ENCODE results near the gene DDX25. TPM values are rescaled to one million over a fixed set of nuclear protein-coding genes. Genes with fewer than 3 reads are reported as not detected.
A peak's percentile ranks its signal among the peaks of the same experiment; 100 is the strongest.

DDX25 gene
- total and polyA plus RNA-seq, 4 experiments from 2014 or later = not detected

- Mint-ChIP-seq H3K9me3 (no peaks in the 10 kb centered on the region), H3K27me3 (peaks cover 7 to 16% of the 10 kb centered on the region in 2 donors), H3K27ac (peak overlapping the region in 1 of 7 donors; percentile 88), H3K4me1 (peaks cover 0 to 3% (median 1%) of the 10 kb centered on the region in 4 donors), H3K36me3 (no peaks in the 10 kb centered on the region), H3K4me3 (no peak overlapping the region)
- H3K9me3 ChIP-seq (ENCODE audit: control insufficient read depth in 1 of 2, low read length in 2 of 2) = no peaks in the 10 kb centered on the region
- H3K27ac ChIP-seq (ENCODE audit: low read depth, low read length) = no peak overlapping the region
- no peaks in the 10 kb centered on the region for H3K4me1 ChIP-seq (ENCODE audit: insufficient read depth, low read length)
- no peak overlapping the region for H3K4me3 ChIP-seq (ENCODE audit: low read length in 2 of 2)
- intact Hi-C loops (cut with micrococcal nuclease) = no loop called here
- ChIA-PET CTCF (ENCODE audit: partially characterized antibody) (interaction anchor here (0.6 to 0.7 kb wide), 2 partner anchors 197 to 384 kb away, joined by 3 read pairs; no protein-coding TSS in a partner anchor), POLR2A (ENCODE audit: partially characterized antibody) (no interaction called here)
- no peaks in the 10 kb centered on the region for H3K36me3 ChIP-seq (ENCODE audit: insufficient read depth, low read length)
- no peak for DNase-seq
- H3K27me3 ChIP-seq (ENCODE audit: insufficient read depth, low read length) = no peaks in the 10 kb centered on the region
Measured at GRCh38 chr11:125926682-125927081, 22.4 kb downstream of the DDX25 start.

GRCh38 chr11:125929445-125930075 is 25.3 kb downstream of the DDX25 start:
- no peak for DNase-seq
- POLR2A ChIA-PET (ENCODE audit: partially characterized antibody) = no interaction called here
- Histone ChIP-seq H3K36me3 (ENCODE audit: insufficient read depth, low read length) (no peaks in the 10 kb centered on the region), H3K27me3 (ENCODE audit: insufficient read depth, low read length) (no peaks in the 10 kb centered on the region), H3K27ac (ENCODE audit: low read depth, low read length) (no peak overlapping the region), H3K9me3 (ENCODE audit: control insufficient read depth in 1 of 2, low read length in 2 of 2) (no peaks in the 10 kb centered on the region), H3K4me3 (ENCODE audit: low read length in 2 of 2) (no peak overlapping the region), H3K4me1 (ENCODE audit: insufficient read depth, low read length) (no peaks in the 10 kb centered on the region)
- intact Hi-C loops (cut with micrococcal nuclease) = no loop called here
- Mint-ChIP-seq H3K27ac (no peak overlapping the region), H3K27me3 (peaks cover 5 to 24% of the 10 kb centered on the region in 2 donors), H3K4me1 (no peaks in the 10 kb centered on the region), H3K36me3 (no peaks in the 10 kb centered on the region), H3K4me3 (no peak overlapping the region), H3K9me3 (no peaks in the 10 kb centered on the region)
- CTCF ChIA-PET (ENCODE audit: partially characterized antibody) = interaction anchor here (1.1 to 1.2 kb wide), 2 partner anchors 9 to 131 kb away, joined by 3 to 4 read pairs; no protein-coding TSS in a partner anchor

- intact Hi-C loops (cut with micrococcal nuclease) = no loop called here
- H3K9me3 Mint-ChIP-seq = no peaks in the 10 kb centered on the region
- no peaks in the 10 kb centered on the region for H3K27me3 ChIP-seq (ENCODE audit: insufficient read depth, low read length)
- ChIA-PET CTCF (ENCODE audit: partially characterized antibody) (interaction anchor here (1.1 to 1.2 kb wide), 2 partner anchors 8 to 130 kb away, joined by 3 to 4 read pairs; no protein-coding TSS in a partner anchor), POLR2A (ENCODE audit: partially characterized antibody) (no interaction called here)
- H3K27me3 Mint-ChIP-seq = peaks cover 5 to 24% of the 10 kb centered on the region in 2 donors
- H3K36me3 ChIP-seq (ENCODE audit: insufficient read depth, low read length) = no peaks in the 10 kb centered on the region
- H3K4me1 Mint-ChIP-seq = no peaks in the 10 kb centered on the region
- no peak overlapping the region for H3K27ac ChIP-seq (ENCODE audit: low read depth, low read length)
- no peaks in the 10 kb centered on the region for H3K36me3 Mint-ChIP-seq
- no peaks in the 10 kb centered on the region for H3K4me1 ChIP-seq (ENCODE audit: insufficient read depth, low read length)
- no peak for DNase-seq
- no peak overlapping the region for H3K27ac Mint-ChIP-seq
- no peak overlapping the region for H3K4me3 Mint-ChIP-seq
- H3K4me3 ChIP-seq (ENCODE audit: low read length in 2 of 2) = no peak overlapping the region
- no peaks in the 10 kb centered on the region for H3K9me3 ChIP-seq (ENCODE audit: control insufficient read depth in 1 of 2, low read length in 2 of 2)
Measured at GRCh38 chr11:125930076-125930450, 25.8 kb downstream of the DDX25 start.

- Mint-ChIP-seq H3K4me3 (no peak overlapping the region), H3K27me3 (peaks cover 5 to 23% of the 10 kb centered on the region in 2 donors), H3K27ac (no peak overlapping the region), H3K4me1 (no peaks in the 10 kb centered on the region), H3K36me3 (no peaks in the 10 kb centered on the region), H3K9me3 (no peaks in the 10 kb centered on the region)
- no peaks in the 10 kb centered on the region for H3K9me3 ChIP-seq (ENCODE audit: control insufficient read depth in 1 of 2, low read length in 2 of 2)
- DNase-seq = no peak
- no peaks in the 10 kb centered on the region for H3K36me3 ChIP-seq (ENCODE audit: insufficient read depth, low read length)
- H3K4me1 ChIP-seq (ENCODE audit: insufficient read depth, low read length) = no peaks in the 10 kb centered on the region
- intact Hi-C loops (cut with micrococcal nuclease) = no loop called here
- H3K4me3 ChIP-seq (ENCODE audit: low read length in 2 of 2) = no peak overlapping the region
- ChIA-PET POLR2A (ENCODE audit: partially characterized antibody) (no interaction called here), CTCF (ENCODE audit: partially characterized antibody) (interaction anchor here (1.9 kb wide), 1 partner anchor 8 kb away, joined by 7 read pairs; no protein-coding TSS in a partner anchor)
- H3K27me3 ChIP-seq (ENCODE audit: insufficient read depth, low read length) = no peaks in the 10 kb centered on the region
- H3K27ac ChIP-seq (ENCODE audit: low read depth, low read length) = no peak overlapping the region
Measured at GRCh38 chr11:125931116-125931515, 26.8 kb downstream of the DDX25 start.

- POLR2A ChIA-PET (ENCODE audit: partially characterized antibody) = no interaction called here
- Histone ChIP-seq H3K27ac (ENCODE audit: low read depth, low read length) (no peak overlapping the region), H3K27me3 (ENCODE audit: insufficient read depth, low read length) (no peaks in the 10 kb centered on the region), H3K4me1 (ENCODE audit: insufficient read depth, low read length) (no peaks in the 10 kb centered on the region), H3K36me3 (ENCODE audit: insufficient read depth, low read length) (no peaks in the 10 kb centered on the region), H3K9me3 (ENCODE audit: control insufficient read depth in 1 of 2, low read length in 2 of 2) (no peaks in the 10 kb centered on the region), H3K4me3 (ENCODE audit: low read length in 2 of 2) (no peak overlapping the region)
- H3K27ac Mint-ChIP-seq = no peak overlapping the region
- no peaks in the 10 kb centered on the region for H3K9me3 Mint-ChIP-seq
- H3K4me3 Mint-ChIP-seq = no peak overlapping the region
- intact Hi-C loops (cut with micrococcal nuclease) = no loop called here
- H3K36me3 Mint-ChIP-seq = no peaks in the 10 kb centered on the region
- H3K27me3 Mint-ChIP-seq = peaks cover 3 to 21% of the 10 kb centered on the region in 2 donors
- DNase-seq = no peak
- H3K4me1 Mint-ChIP-seq = no peaks in the 10 kb centered on the region
- CTCF ChIA-PET (ENCODE audit: partially characterized antibody) = interaction anchor here (0.8 to 1.9 kb wide), 2 partner anchors 9 to 262 kb away, joined by 5 to 7 read pairs; no protein-coding TSS in a partner anchor
Measured at GRCh38 chr11:125931668-125932067, 27.4 kb downstream of the DDX25 start.

- Mint-ChIP-seq H3K36me3 (no peaks in the 10 kb centered on the region), H3K27ac (no peak overlapping the region), H3K27me3 (peaks cover 3 to 21% of the 10 kb centered on the region in 2 donors), H3K9me3 (no peaks in the 10 kb centered on the region), H3K4me1 (no peaks in the 10 kb centered on the region), H3K4me3 (no peak overlapping the region)
- H3K27ac ChIP-seq (ENCODE audit: low read depth, low read length) = no peak overlapping the region
- no peaks in the 10 kb centered on the region for H3K9me3 ChIP-seq (ENCODE audit: control insufficient read depth in 1 of 2, low read length in 2 of 2)
- intact Hi-C loops (cut with micrococcal nuclease) = no loop called here
- CTCF ChIA-PET (ENCODE audit: partially characterized antibody) = interaction anchor here (0.8 to 1.9 kb wide), 2 partner anchors 9 to 262 kb away, joined by 5 to 7 read pairs; no protein-coding TSS in a partner anchor
- H3K27me3 ChIP-seq (ENCODE audit: insufficient read depth, low read length) = no peaks in the 10 kb centered on the region
- no peaks in the 10 kb centered on the region for H3K4me1 ChIP-seq (ENCODE audit: insufficient read depth, low read length)
- POLR2A ChIA-PET (ENCODE audit: partially characterized antibody) = no interaction called here
- no peaks in the 10 kb centered on the region for H3K36me3 ChIP-seq (ENCODE audit: insufficient read depth, low read length)
- no peak overlapping the region for H3K4me3 ChIP-seq (ENCODE audit: low read length in 2 of 2)
- no peak for DNase-seq
Measured at GRCh38 chr11:125932301-125932700, 28.0 kb downstream of the DDX25 start.

- DNase-seq = no peak
- no peaks in the 10 kb centered on the region for H3K36me3 Mint-ChIP-seq
- H3K27ac ChIP-seq (ENCODE audit: low read depth, low read length) = no peak overlapping the region
- POLR2A ChIA-PET (ENCODE audit: partially characterized antibody) = no interaction called here
- no peaks in the 10 kb centered on the region for H3K9me3 Mint-ChIP-seq
- no peaks in the 10 kb centered on the region for H3K4me1 ChIP-seq (ENCODE audit: insufficient read depth, low read length)
- peaks cover 3 to 21% of the 10 kb centered on the region in 2 donors for H3K27me3 Mint-ChIP-seq
- CTCF ChIA-PET (ENCODE audit: partially characterized antibody) = interaction anchor here (0.7 kb wide), 1 partner anchor 10 kb away, joined by 3 read pairs; no protein-coding TSS in a partner anchor
- H3K4me1 Mint-ChIP-seq = peaks cover 0 to 1% (median under 1%) of the 10 kb centered on the region in 4 donors
- intact Hi-C loops (cut with micrococcal nuclease) = no loop called here
- no peak overlapping the region for H3K4me3 Mint-ChIP-seq
- peaks cover 4% of the 10 kb centered on the region for H3K27me3 ChIP-seq (ENCODE audit: insufficient read depth, low read length)
- H3K27ac Mint-ChIP-seq = no peak overlapping the region
- no peaks in the 10 kb centered on the region for H3K36me3 ChIP-seq (ENCODE audit: insufficient read depth, low read length)
- no peak overlapping the region for H3K4me3 ChIP-seq (ENCODE audit: low read length in 2 of 2)
- H3K9me3 ChIP-seq (ENCODE audit: control insufficient read depth in 1 of 2, low read length in 2 of 2) = no peaks in the 10 kb centered on the region
Measured at GRCh38 chr11:125933030-125933813, 28.9 kb downstream of the DDX25 start.

Data from CD4-positive, alpha-beta memory T cell (primary cell).